Lower lobe of right lung (tissue), 2 donors: ENCODE measurements around the gene MED22. TPM values are rescaled to one million over a fixed set of nuclear protein-coding genes. Genes with fewer than 3 reads are reported as not detected.
"Not testable (repeated sequence)": the region's sequence is repeated elsewhere in the genome, so short reads cannot be mapped to it uniquely, and the experiment has no call there.

ENCODE experiments used
- ATAC-seq, 2 donors: fragments of 200-7000 bp; cut with Tn5 transposase; one replicate each; pipeline ENCODE4 v1.9.1; 2020 to 2022; ENCODE audit warnings: mild to moderate bottlenecking in 2 of 2, moderate library complexity in 2 of 2
- DNase-seq: peaks from one replicate; pipeline ENCODE4 v3.0.0-alpha.2; 2020
- H3K27ac ChIP-seq: fragments of 200-600 bp; one replicate; pipeline ENCODE4 v1.8.0; 2022
- H3K27me3 ChIP-seq: fragments of 200-600 bp; one replicate; pipeline ENCODE4 v1.8.0; 2022; ENCODE audit warnings: low read depth
- H3K36me3 ChIP-seq: fragments of 200-600 bp; one replicate; pipeline ENCODE4 v1.8.0; 2022; ENCODE audit warnings: mild to moderate bottlenecking
- H3K4me1 ChIP-seq: fragments of 200-600 bp; one replicate; pipeline ENCODE4 v1.8.0; 2022
- H3K4me3 ChIP-seq: fragments of 200-600 bp; one replicate; pipeline ENCODE4 v1.8.0; 2022; ENCODE audit warnings: mild to moderate bottlenecking
- H3K9me3 ChIP-seq: fragments of 200-600 bp; one replicate; pipeline ENCODE4 v1.8.0; 2022
- CTCF ChIP-seq: fragments of 200-600 bp; IDR thresholded peaks from one replicate; pipeline ENCODE4 v1.8.0; 2022; ENCODE audit warnings: antibody characterized with exemption, mild to moderate bottlenecking
- intact Hi-C: fragments of 100-400 bp; cut with DNase I; formaldehyde crosslinking; loops from one replicate; pipeline ENCODE4 v1.11.0; 2022
- total RNA-seq: library from RNA; stranded (reverse); fragmentation: NEBNext Ultra II Directional; extraction: Animal tissue kit (Norgen Biotek cat#: 25700); gene quantifications from one replicate; pipeline ENCODE4 v1.2.1, GENCODE V29; 2021
- donor health status: DM: no; HTN: yes; CAD: no; lungs with severe emphysema.

MED22 gene
- total RNA-seq, 1 donor from 2014 or later = 24.4 TPM

- no peak for TF ChIP-seq CTCF
- no peak for ATAC-seq
- H3K27ac ChIP-seq = no peak overlapping the region
- no peaks in the 10 kb centered on the region for H3K9me3 ChIP-seq
- intact Hi-C loops = no loop called here
- H3K36me3 ChIP-seq = no peaks in the 10 kb centered on the region
- no peak overlapping the region for H3K4me3 ChIP-seq
- H3K27me3 ChIP-seq = no peaks in the 10 kb centered on the region
- no peaks in the 10 kb centered on the region for H3K4me1 ChIP-seq
- DNase-seq = no peak
Observed at GRCh38 chr9:133304477-133305377, 43.2 kb downstream of the MED22 start.

GRCh38 chr9:133304158-133304470, 43.8 kb downstream of the MED22 start:
- DNase-seq (no peak), ATAC-seq (no peak)
- no peaks in the 10 kb centered on the region for H3K4me1 ChIP-seq
- intact Hi-C loops = no loop called here
- no peak overlapping the region for H3K27ac ChIP-seq
- no peaks in the 10 kb centered on the region for H3K9me3 ChIP-seq
- H3K36me3 ChIP-seq = no peaks in the 10 kb centered on the region
- H3K27me3 ChIP-seq = no peaks in the 10 kb centered on the region
- no peak overlapping the region for H3K4me3 ChIP-seq
- TF ChIP-seq CTCF = no peak

GRCh38 chr9:133303266-133304157, 44.4 kb downstream of the MED22 start:
- Histone ChIP-seq H3K27ac (no peak overlapping the region), H3K36me3 (no peaks in the 10 kb centered on the region), H3K4me1 (no peaks in the 10 kb centered on the region), H3K4me3 (no peak overlapping the region), H3K9me3 (no peaks in the 10 kb centered on the region), H3K27me3 (peaks cover under 1% of the 10 kb centered on the region)
- intact Hi-C loops = no loop called here
- TF ChIP-seq CTCF = no peak
- no peak for ATAC-seq
- DNase-seq = no peak

DNA sequence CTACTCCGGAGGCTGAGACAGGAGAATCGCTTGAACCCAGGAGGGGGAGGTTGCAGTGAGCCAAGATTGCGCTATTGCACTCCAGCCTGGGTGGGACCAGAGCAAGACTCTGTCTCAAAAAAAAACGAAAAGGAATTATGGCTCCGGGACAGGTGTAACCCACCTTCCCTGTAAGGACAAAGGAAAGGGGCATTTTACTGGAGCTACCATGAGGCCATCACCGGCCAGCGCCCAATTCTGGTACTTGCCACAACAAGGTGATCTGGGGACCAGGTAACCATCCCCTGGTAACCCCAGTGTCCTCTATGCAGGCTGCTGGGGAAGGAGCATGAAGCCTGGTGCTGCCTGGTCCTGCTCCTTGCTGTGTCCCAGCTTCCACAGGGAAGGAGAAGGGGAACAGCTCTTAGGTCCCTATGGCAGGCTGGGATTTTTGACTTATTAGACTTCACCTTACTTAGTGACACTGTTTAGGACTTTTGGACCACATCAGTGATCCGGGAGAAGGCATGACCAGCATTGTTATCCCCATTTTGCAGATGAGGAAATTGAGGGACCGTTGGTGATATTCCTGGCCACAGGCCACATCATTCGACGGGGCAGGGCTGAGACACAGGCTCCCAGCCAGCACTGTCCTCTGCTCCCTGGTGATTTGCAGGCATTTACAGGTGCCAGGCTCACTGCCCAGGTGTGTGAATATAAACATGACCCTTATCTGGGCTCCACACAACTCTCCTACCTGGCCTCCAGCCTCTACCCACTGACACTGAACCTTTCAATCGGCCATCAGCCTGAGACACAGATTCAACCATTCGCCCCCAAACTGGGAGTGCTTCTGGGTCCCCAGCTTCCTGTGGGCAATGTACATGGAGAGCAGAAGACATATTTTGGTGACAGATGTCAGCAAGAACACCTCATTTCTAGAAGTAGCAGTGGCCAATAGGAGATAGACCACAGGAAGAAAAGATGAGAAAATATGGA, 46.4 kb downstream of the MED22 start:
- no peak for TF ChIP-seq CTCF
- Histone ChIP-seq H3K4me1 (no peaks in the 10 kb centered on the region), H3K4me3 (no peak overlapping the region), H3K27ac (no peak overlapping the region), H3K27me3 (peaks cover 5% of the 10 kb centered on the region), H3K36me3 (no peaks in the 10 kb centered on the region), H3K9me3 (no peaks in the 10 kb centered on the region)
- intact Hi-C loops = no loop called here
- peak in 1 of 2 donors; percentile 35 for ATAC-seq
- no peak for DNase-seq

- ATAC-seq, H3K27me3 ChIP-seq, H3K4me3 ChIP-seq, intact Hi-C loops, H3K9me3 ChIP-seq, H3K36me3 ChIP-seq, H3K4me1 ChIP-seq, H3K27ac ChIP-seq, DNase-seq: not testable (repeated sequence)
Observed at GRCh38 chr9:133299996-133300395, 47.9 kb downstream of the MED22 start.
